H9 (cell line): Measurements from ENCODE around the gene SIK2. TPM values are rescaled to one million over a fixed set of nuclear protein-coding genes. Genes with fewer than 3 reads are reported as not detected.
"Not testable (repeated sequence)": the region's sequence is repeated elsewhere in the genome, so short reads cannot be mapped to it uniquely, and the experiment has no call there.

Experiments used
- DNase-seq: peaks from one replicate; pipeline ENCODE4 v3.0.0-alpha.2; 2017
- H2AFZ ChIP-seq: one replicate; pipeline ENCODE4 v1.6.1; 2013; ENCODE audit warnings: mild to moderate bottlenecking, low read length, control low read depth, moderate library complexity
- H2AK5ac ChIP-seq: 2 replicates; pipeline ENCODE4 v1.6.1; 2013; ENCODE audit warnings: low read length, control low read depth, mixed read lengths; ENCODE audit not compliant: insufficient read length
- H2BK120ac ChIP-seq: one replicate; pipeline ENCODE4 v1.6.1; 2013; ENCODE audit warnings: low read depth, mild to moderate bottlenecking, low read length, control low read depth, inconsistent platforms; ENCODE audit not compliant: poor library complexity, severe bottlenecking
- H2BK12ac ChIP-seq: 2 replicates; pipeline ENCODE4 v1.6.1; 2013; ENCODE audit warnings: low read length, control low read depth, mixed read lengths, low read depth; ENCODE audit not compliant: insufficient read length
- H2BK15ac ChIP-seq: 2 replicates; pipeline ENCODE4 v1.6.1; 2013; ENCODE audit warnings: low read depth, low read length, control low read depth
- H2BK20ac ChIP-seq: one replicate; pipeline ENCODE4 v1.6.1; 2013; ENCODE audit warnings: low read depth, mild to moderate bottlenecking, low read length, control low read depth, inconsistent platforms; ENCODE audit not compliant: poor library complexity, severe bottlenecking
- H2BK5ac ChIP-seq: 2 replicates; pipeline ENCODE4 v1.6.1; 2013; ENCODE audit warnings: low read length, control low read depth, mixed read lengths; ENCODE audit not compliant: insufficient read length
- H3K14ac ChIP-seq: 2 replicates; pipeline ENCODE4 v1.6.1; 2013; ENCODE audit warnings: low read length, control low read depth; ENCODE audit not compliant: insufficient read depth
- H3K18ac ChIP-seq: 2 replicates; pipeline ENCODE4 v1.6.1; 2013; ENCODE audit warnings: low read depth, mild to moderate bottlenecking, mixed read lengths, low read length, control low read depth; ENCODE audit not compliant: insufficient read length
- H3K23ac ChIP-seq: 2 replicates; pipeline ENCODE4 v1.6.1; 2013; ENCODE audit warnings: low read length, control low read depth, mixed read lengths, low read depth; ENCODE audit not compliant: insufficient read length
- H3K23me2 ChIP-seq: 2 replicates; pipeline ENCODE4 v1.6.1; 2013; ENCODE audit warnings: low read depth, mild to moderate bottlenecking, mixed read lengths, low read length, control low read depth; ENCODE audit not compliant: insufficient read length, poor library complexity, severe bottlenecking
- H3K27ac ChIP-seq: 2 replicates; pipeline ENCODE4 v1.5.1; 2013; ENCODE audit warnings: low read length, control low read depth, mixed read lengths, low read depth; ENCODE audit not compliant: insufficient read length
- H3K27me3 ChIP-seq: 2 replicates; pipeline ENCODE4 v1.6.1; 2013; ENCODE audit warnings: low read length, control low read depth, inconsistent platforms; ENCODE audit not compliant: insufficient read depth
- H3K4ac ChIP-seq: 2 replicates; pipeline ENCODE4 v1.6.1; 2013; ENCODE audit warnings: low read depth, mild to moderate bottlenecking, control low read depth, inconsistent platforms, low read length, moderate library complexity
- H3K4me1 ChIP-seq: 2 replicates; pipeline ENCODE4 v1.6.1; 2013; ENCODE audit warnings: low read length, control low read depth, inconsistent platforms; ENCODE audit not compliant: insufficient read depth
- H3K4me2 ChIP-seq: 2 replicates; pipeline ENCODE4 v1.6.1; 2013; ENCODE audit warnings: low read length, control low read depth, mixed read lengths; ENCODE audit not compliant: insufficient read length, insufficient read depth
- H3K56ac ChIP-seq: 2 replicates; pipeline ENCODE4 v1.6.1; 2013; ENCODE audit warnings: low read depth, mild to moderate bottlenecking, mixed read lengths, low read length, control low read depth; ENCODE audit not compliant: insufficient read length
- H3K79me1 ChIP-seq: 2 replicates; pipeline ENCODE4 v1.6.1; 2013; ENCODE audit warnings: low read depth, mild to moderate bottlenecking, moderate library complexity, low read length, control low read depth, inconsistent platforms; ENCODE audit not compliant: insufficient read depth, poor library complexity, severe bottlenecking
- H3K79me2 ChIP-seq: 2 replicates; pipeline ENCODE4 v1.6.1; 2013; ENCODE audit warnings: low read length, control low read depth, inconsistent platforms; ENCODE audit not compliant: insufficient read depth
- H3K9ac ChIP-seq: 2 replicates; pipeline ENCODE4 v1.6.1; 2013; ENCODE audit warnings: low read length, control low read depth, mixed read lengths; ENCODE audit not compliant: insufficient read length; ENCODE audit errors: extremely low read depth
- H3K9me3 ChIP-seq: one replicate; pipeline ENCODE4 v1.6.1; 2013; ENCODE audit warnings: low read depth, low read length, inconsistent platforms; ENCODE audit not compliant: control insufficient read depth
- H3T11ph ChIP-seq: one replicate; pipeline ENCODE4 v1.6.1; 2013; ENCODE audit warnings: mild to moderate bottlenecking, low read length, control low read depth, inconsistent platforms
- H4K20me1 ChIP-seq: one replicate; pipeline ENCODE4 v1.6.1; 2013; ENCODE audit not compliant: control insufficient read depth, insufficient read length, insufficient read depth
- H4K5ac ChIP-seq: 2 replicates; pipeline ENCODE4 v1.6.1; 2013; ENCODE audit warnings: low read depth, mild to moderate bottlenecking, mixed read lengths, low read length, control low read depth; ENCODE audit not compliant: insufficient read length
- H4K8ac ChIP-seq: replicated peaks from 2 replicates; pipeline ENCODE4 v1.6.1; 2013; ENCODE audit warnings: low read length, control low read depth, mixed read lengths, low read depth; ENCODE audit not compliant: insufficient read length
- H4K91ac ChIP-seq: 2 replicates; pipeline ENCODE4 v1.6.1; 2013; ENCODE audit warnings: low read depth, mild to moderate bottlenecking, moderate library complexity, mixed read lengths, low read length, control low read depth; ENCODE audit not compliant: insufficient read length
- H3K27ac Mint-ChIP-seq, 3 experiments: 2 replicates in 2 of 3; 3 replicates in 1 of 3; pipeline ENCODE4 v1.8.0; 2020 to 2021; ENCODE audit warnings: mixed read lengths in 3 of 3, mild to moderate bottlenecking in 1 of 3, moderate library complexity in 1 of 3
- H3K27me3 Mint-ChIP-seq: 2 replicates; pipeline ENCODE4 v1.8.0; 2021; ENCODE audit warnings: low read depth, mild to moderate bottlenecking, moderate library complexity, mixed read lengths
- H3K36me3 Mint-ChIP-seq, 3 experiments: 2 replicates in 2 of 3; 3 replicates in 1 of 3; pipeline ENCODE4 v1.8.0; 2020 to 2021; ENCODE audit warnings: low read depth in 3 of 3, mixed read lengths in 3 of 3; ENCODE audit not compliant: insufficient read depth in 1 of 3
- H3K4me1 Mint-ChIP-seq, 2 experiments: 2 replicates each; pipeline ENCODE4 v1.8.0; 2020; ENCODE audit warnings: mixed read lengths in 2 of 2
- H3K4me3 Mint-ChIP-seq, 2 experiments: 2 replicates in 1 of 2; 3 replicates in 1 of 2; pipeline ENCODE4 v1.8.0; 2020 to 2021; ENCODE audit warnings: mild to moderate bottlenecking in 2 of 2, mixed read lengths in 2 of 2, moderate library complexity in 1 of 2
- H3K9me3 Mint-ChIP-seq, 2 experiments: 2 replicates in 1 of 2; 3 replicates in 1 of 2; pipeline ENCODE4 v1.8.0; 2020; ENCODE audit warnings: mild to moderate bottlenecking in 2 of 2, mixed read lengths in 2 of 2, moderate library complexity in 1 of 2
- WGBS: extraction: QIAGEN DNeasy Blood & Tissue Kit; methylation state at CpG from one replicate; pipeline ENCODE4 v1.1.7; 2013; ENCODE audit warnings: missing lambda C conversion rate, low lambda C conversion rate, mixed read lengths; ENCODE audit not compliant: insufficient read length; ENCODE audit errors: extremely low coverage; 5-methylcytosine and 5-hydroxymethylcytosine counted together
- total RNA-seq: library from RNA; stranded (reverse); gene quantifications from 2 replicates; pipeline ENCODE4 v1.2.1, GENCODE V29; 2021
- TF ChIP-seq, protein P1 (sequence below): fragments of 200-600 bp; sonication (generic); conservative IDR thresholded peaks from 3 replicates; pipeline ENCODE4 v1.8.0; 2021; ENCODE audit warnings: antibody characterized with exemption, mild to moderate bottlenecking

SIK2 gene
- total RNA-seq, 1 experiment from 2014 or later, result 7.5 TPM

DNA sequence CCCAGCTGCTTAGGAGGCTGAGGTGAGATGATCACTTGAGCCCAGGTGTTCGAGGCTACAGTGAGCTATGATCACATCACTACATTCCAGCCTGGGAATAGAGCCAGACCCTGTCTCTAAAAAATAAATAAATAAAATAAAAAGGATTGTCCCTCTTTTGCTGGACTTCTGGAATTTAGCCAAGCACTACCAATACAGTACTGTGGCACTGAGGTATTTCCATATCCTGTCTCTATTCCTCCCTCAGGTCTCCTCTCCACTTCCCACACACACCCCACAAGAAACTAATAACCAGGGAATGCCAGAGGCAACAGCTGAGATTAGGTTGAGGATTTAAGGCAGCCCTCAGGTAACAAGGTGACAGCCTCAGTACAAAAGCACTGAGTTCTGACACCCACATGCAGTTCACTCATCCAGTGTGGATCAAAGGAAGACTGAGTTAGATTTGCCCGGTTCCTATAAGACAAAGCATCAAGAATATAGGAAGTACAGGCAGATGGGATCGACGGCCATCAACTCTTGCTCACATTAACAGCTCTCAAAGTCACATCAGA, 168.4 kb downstream of the SIK2 start:
- WGBS, result no CpG with 5 or more reads among the region's 4 CpGs
- Histone ChIP-seq H3K4me2 (no peak overlapping the region), H3K27ac (no peak overlapping the region)

DNA sequence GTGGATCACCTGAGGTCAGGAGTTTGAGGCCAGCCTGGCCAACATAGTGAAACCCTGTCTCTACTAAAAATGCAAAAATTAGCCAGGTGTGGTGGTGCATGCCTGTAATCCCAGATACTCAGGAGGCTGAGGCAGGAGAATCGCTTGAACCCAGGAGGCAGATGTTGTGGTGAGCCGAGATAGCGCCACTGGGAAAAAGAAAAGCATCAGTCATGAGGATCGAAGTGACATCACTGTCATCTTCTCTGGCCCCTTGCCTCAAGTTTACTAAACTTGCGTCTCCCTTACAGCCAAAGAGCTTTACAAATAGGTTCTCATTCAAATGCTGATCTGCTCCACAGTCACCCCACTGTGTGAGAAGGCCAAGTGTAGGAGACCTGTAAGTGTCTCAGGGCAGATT, 169.0 kb downstream of the SIK2 start:
- H3T11ph ChIP-seq, H3K36me3 Mint-ChIP-seq, H2BK120ac ChIP-seq, H3K4me3 Mint-ChIP-seq, H2AFZ ChIP-seq, H3K27ac Mint-ChIP-seq, H3K9me3 Mint-ChIP-seq, H4K20me1 ChIP-seq, H4K5ac ChIP-seq, H3K4me1 ChIP-seq, H3K9ac ChIP-seq, H3K27ac ChIP-seq, H3K23ac ChIP-seq, H4K91ac ChIP-seq, H2BK20ac ChIP-seq, H3K4ac ChIP-seq, H2BK12ac ChIP-seq, H4K8ac ChIP-seq, H2BK15ac ChIP-seq, H3K27me3 Mint-ChIP-seq, H2AK5ac ChIP-seq, H3K79me1 ChIP-seq, H3K79me2 ChIP-seq, H2BK5ac ChIP-seq, H3K23me2 ChIP-seq, H3K14ac ChIP-seq, H3K27me3 ChIP-seq, H3K56ac ChIP-seq, H3K9me3 ChIP-seq, H3K18ac ChIP-seq: not testable (repeated sequence)
- H3K4me1 Mint-ChIP-seq, result peaks cover 27 to 32% of the 10 kb centered on the region in 2 experiments
- no CpG with 5 or more reads among the region's 5 CpGs for WGBS
- H3K4me2 ChIP-seq, result peak overlapping the region; percentile 8
- peak; percentile 47 for DNase-seq

More for the DNA sequence above, 168.4 kb downstream of the SIK2 start:
- Histone ChIP-seq H3K56ac (no peak overlapping the region), H3K4ac (no peak overlapping the region), H2BK5ac (no peak overlapping the region), H3K79me2 (no peaks in the 10 kb centered on the region), H3K9ac (no peak overlapping the region), H3K9me3 (no peaks in the 10 kb centered on the region), H4K20me1 (no peaks in the 10 kb centered on the region), H2BK15ac (no peak overlapping the region), H3K23me2 (peaks cover 8% of the 10 kb centered on the region), H4K8ac (no peak overlapping the region), H3K79me1 (no peaks in the 10 kb centered on the region), H4K91ac (no peak overlapping the region), H2AFZ (no peak overlapping the region), H2BK12ac (no peak overlapping the region), H3K14ac (no peak overlapping the region), H3T11ph (no peak overlapping the region), H3K23ac (no peak overlapping the region), H2BK20ac (no peak overlapping the region), H3K18ac (no peak overlapping the region), H3K4me1 (peaks cover 6% of the 10 kb centered on the region; the same call in 1 of the 2 replicates), H2BK120ac (no peak overlapping the region), H3K27me3 (no peaks in the 10 kb centered on the region), H4K5ac (no peak overlapping the region), H2AK5ac (no peak overlapping the region)
- Mint-ChIP-seq H3K4me3 (no peak overlapping the region; a peak in 1 of 5 replicates), H3K27me3 (no peaks in the 10 kb centered on the region), H3K4me1 (peaks cover 27 to 32% of the 10 kb centered on the region in 2 experiments), H3K9me3 (no peaks in the 10 kb centered on the region), H3K27ac (peak overlapping the region in 2 of 3 experiments; percentile 18 to 46; a peak in 2 of 7 replicates), H3K36me3 (no peaks in the 10 kb centered on the region; a peak in 1 of 7 replicates)
- DNase-seq, result no peak
- TF ChIP-seq, protein P1, sequence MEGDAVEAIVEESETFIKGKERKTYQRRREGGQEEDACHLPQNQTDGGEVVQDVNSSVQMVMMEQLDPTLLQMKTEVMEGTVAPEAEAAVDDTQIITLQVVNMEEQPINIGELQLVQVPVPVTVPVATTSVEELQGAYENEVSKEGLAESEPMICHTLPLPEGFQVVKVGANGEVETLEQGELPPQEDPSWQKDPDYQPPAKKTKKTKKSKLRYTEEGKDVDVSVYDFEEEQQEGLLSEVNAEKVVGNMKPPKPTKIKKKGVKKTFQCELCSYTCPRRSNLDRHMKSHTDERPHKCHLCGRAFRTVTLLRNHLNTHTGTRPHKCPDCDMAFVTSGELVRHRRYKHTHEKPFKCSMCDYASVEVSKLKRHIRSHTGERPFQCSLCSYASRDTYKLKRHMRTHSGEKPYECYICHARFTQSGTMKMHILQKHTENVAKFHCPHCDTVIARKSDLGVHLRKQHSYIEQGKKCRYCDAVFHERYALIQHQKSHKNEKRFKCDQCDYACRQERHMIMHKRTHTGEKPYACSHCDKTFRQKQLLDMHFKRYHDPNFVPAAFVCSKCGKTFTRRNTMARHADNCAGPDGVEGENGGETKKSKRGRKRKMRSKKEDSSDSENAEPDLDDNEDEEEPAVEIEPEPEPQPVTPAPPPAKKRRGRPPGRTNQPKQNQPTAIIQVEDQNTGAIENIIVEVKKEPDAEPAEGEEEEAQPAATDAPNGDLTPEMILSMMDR, result no peak
